Transverse colon (tissue), 3 donors: Measurements from ENCODE around the gene SHB.

Experiments
- CTCF ChIP-seq, 5 experiments: fragments of 200-600 bp in 3 of 5; fragments of 450-650 bp in 2 of 5; sonication (generic) in 3 of 5; IDR thresholded peaks; 1 replicate in 2 of 5; 2 replicates in 3 of 5; pipeline ENCODE4 v1.5.1; 2016 to 2017; ENCODE audit warnings: antibody characterized with exemption in 5 of 5, inconsistent platforms in 3 of 5, mild to moderate bottlenecking in 2 of 5, moderate library complexity in 1 of 5
- EP300 ChIP-seq: sonication (generic); formaldehyde crosslinking; IDR thresholded peaks from one replicate; pipeline ENCODE4 v1.6.1; 2017; ENCODE audit warnings: antibody characterized with exemption, low read depth
- POLR2A ChIP-seq: fragments of 450-650 bp; IDR thresholded peaks from one replicate; pipeline ENCODE4 v1.6.1; 2016; ENCODE audit warnings: antibody characterized with exemption, mild to moderate bottlenecking, moderate library complexity

GRCh38 chr9:37986001-37986400 is 83.0 kb downstream of the SHB start:
- TF ChIP-seq CTCF (IDR thresholded peaks at IDR 0.05): no peak
- no peak for TF ChIP-seq EP300
- no peak for TF ChIP-seq POLR2A
